GM12878 (cell line): ENCODE measurements around the gene RARS2.

Source experiments
- CTCF ChIP-seq, 3 experiments: IDR thresholded peaks in 2 of 3; conservative IDR thresholded peaks in 1 of 3; 2 replicates each; pipeline ENCODE4 v1.5.1; 2011; ENCODE audit warnings: low read depth in 3 of 3, low read length in 3 of 3, mild to moderate bottlenecking in 3 of 3, control low read depth in 2 of 3, moderate library complexity in 2 of 3, inconsistent platforms in 1 of 3, mixed read lengths in 1 of 3; ENCODE audit not compliant: control insufficient read depth in 2 of 3, insufficient read depth in 1 of 3; ENCODE audit errors: extremely low read depth in 1 of 3
- E2F4 ChIP-seq: IDR thresholded peaks from 2 replicates; pipeline ENCODE4 v1.6.1; 2012; ENCODE audit warnings: low read depth, low read length, improper control_type of control experiment
- EZH2 ChIP-seq: IDR thresholded peaks from 2 replicates; pipeline ENCODE4 v1.6.1; 2012; ENCODE audit warnings: low read depth, mild to moderate bottlenecking, control low read depth, inconsistent platforms, low read length, borderline replicate concordance; ENCODE audit not compliant: control insufficient read depth
- RFX5 ChIP-seq: IDR thresholded peaks from 2 replicates; pipeline ENCODE4 v1.6.1; 2011; ENCODE audit warnings: low read depth, low read length, improper control_type of control experiment
- SPI1 ChIP-seq: IDR thresholded peaks from 2 replicates; pipeline ENCODE4 v1.6.1; 2011; ENCODE audit warnings: low read depth, mild to moderate bottlenecking, low read length, moderate library complexity, borderline replicate concordance; ENCODE audit not compliant: insufficient read depth

GRCh38 chr6:87606199-87606598 is 16.4 kb upstream of the RARS2 start:
- TF ChIP-seq E2F4 (no peak), SPI1 (no peak), CTCF (IDR thresholded peaks at IDR 0.05 in 2 of 3, conservative IDR thresholded peaks at IDR 0.05 in 1 of 3; ENCODE audit: control insufficient read depth in 2 of 3, extremely low read depth in 1 of 3, insufficient read depth in 1 of 3, low read depth in 3 of 3, low read length in 3 of 3) (no peak), EZH2 (no peak), RFX5 (no peak)
